Prostate gland (tissue), 2 donors: ENCODE data around the gene CMC4. TPM values are rescaled to one million over a fixed set of nuclear protein-coding genes. Genes with fewer than 3 reads are reported as not detected.

Experiments used
- DNase-seq: peaks from one replicate; pipeline ENCODE4 v3.0.0-alpha.2; 2019; ENCODE audit warnings: low spot score
- H3K27ac ChIP-seq, 2 donors: fragments of 200-600 bp; sonication (generic); 2 replicates each; pipeline ENCODE4 v1.5.1; 2017 to 2019
- H3K27me3 ChIP-seq: fragments of 200-600 bp; sonication (generic); replicated peaks from 2 replicates; pipeline ENCODE4 v1.5.1; 2019; ENCODE audit not compliant: insufficient read depth
- H3K36me3 ChIP-seq, 2 donors: fragments of 200-600 bp; sonication (generic); 1 replicate in 1 of 2; 2 replicates in 1 of 2; pipeline versions ENCODE4 v1.5.1 to v1.8.1; 2017 to 2019
- H3K4me1 ChIP-seq: fragments of 200-600 bp; sonication (generic); replicated peaks from 2 replicates; pipeline ENCODE4 v1.5.1; 2019
- H3K4me3 ChIP-seq, 2 donors: fragments of 200-600 bp; sonication (generic); 2 replicates each; pipeline ENCODE4 v1.5.1; 2017 to 2019
- H3K9me3 ChIP-seq: fragments of 200-600 bp; sonication (generic); 2 replicates; pipeline ENCODE4 v1.5.1; 2017
- POLR2A ChIP-seq: fragments of 450-650 bp; IDR thresholded peaks from one replicate; pipeline ENCODE4 v1.6.1; 2016; ENCODE audit warnings: antibody characterized with exemption, mild to moderate bottlenecking
- POLR2AphosphoS5 ChIP-seq: sonication (generic); formaldehyde crosslinking; IDR thresholded peaks from one replicate; pipeline ENCODE4 v1.6.1; 2017; ENCODE audit warnings: antibody characterized with exemption
- WGBS: methylation state at CpG from one replicate; pipeline ENCODE4 v1.1.5; 2018; 5-methylcytosine and 5-hydroxymethylcytosine counted together
- intact Hi-C: fragments of 100-400 bp; cut with DNase I; formaldehyde crosslinking; loops from one replicate; pipeline ENCODE4 v1.14.2; 2022
- total RNA-seq, 2 donors: library from RNA; depleted of rRNA; stranded (reverse); fragments of >200 nt; gene quantifications; one replicate each; pipeline ENCODE4 v1.1.0, GENCODE V29; 2016
- TF ChIP-seq, protein P1 (sequence below), 4 experiments: fragments of 200-600 bp in 2 of 4; fragments of 450-650 bp in 2 of 4; sonication (generic) in 2 of 4; IDR thresholded peaks; 1 replicate in 3 of 4; 2 replicates in 1 of 4; pipeline ENCODE4 v1.5.1; 2016 to 2019; ENCODE audit warnings: antibody characterized with exemption in 4 of 4, mild to moderate bottlenecking in 2 of 4, moderate library complexity in 2 of 4

Gene CMC4, protein sequence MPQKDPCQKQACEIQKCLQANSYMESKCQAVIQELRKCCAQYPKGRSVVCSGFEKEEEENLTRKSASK
- 10 to 100 TPM; 23.2 to 27.4 TPM for total RNA-seq

DNA sequence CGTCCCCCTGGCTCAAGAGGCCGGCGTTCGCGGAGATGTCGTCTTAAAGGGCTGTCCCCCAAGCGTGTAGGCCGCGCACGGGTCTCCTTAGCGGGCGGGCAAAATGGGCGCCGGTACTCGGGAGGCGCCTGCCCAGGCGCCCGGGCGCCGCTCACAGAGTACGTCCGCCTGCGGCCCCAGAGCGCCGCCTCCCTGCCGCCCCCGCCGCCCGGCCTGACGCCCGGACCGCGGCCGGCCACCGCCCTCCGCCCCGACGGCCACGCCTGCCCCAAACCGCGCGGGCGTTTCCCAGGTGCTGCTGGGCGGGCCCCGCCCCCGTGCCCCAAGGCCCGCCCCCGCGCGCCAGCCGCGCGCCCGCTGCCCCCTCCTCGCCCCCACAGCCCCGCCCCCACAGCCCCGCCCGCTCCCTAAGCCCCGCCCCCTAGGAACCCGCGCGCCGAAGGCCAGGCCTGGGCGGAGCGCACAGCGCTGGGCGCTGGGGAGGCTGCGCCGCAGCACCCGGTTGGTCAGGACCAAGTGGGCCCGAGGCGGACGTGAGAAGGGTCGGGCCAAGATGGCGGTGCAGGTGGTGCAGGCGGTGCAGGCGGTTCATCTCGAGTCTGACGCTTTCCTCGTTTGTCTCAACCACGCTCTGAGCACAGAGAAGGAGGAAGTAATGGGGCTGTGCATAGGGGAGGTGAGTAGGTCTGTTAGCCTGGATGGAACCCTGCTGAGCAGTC lies at the start of gene CMC4, which contains the start of the genes BRCC3 and MTCP1:
Gene CMC4, minus strand, starts transcription at position 162 of the 719 bp plus-strand sequence. CDS start 7,113 bp downstream, outside the sequence.
Gene BRCC3, plus strand, starts transcription at position 534 of the 719 bp plus-strand sequence. Its CDS starts 20 bp downstream, at position 554.
Gene MTCP1, minus strand, starts transcription at position 162 of the 719 bp plus-strand sequence. CDS start 5,126 bp downstream, outside the sequence.
- peak within 1 kb of the TSS; percentile 82 to 84 for H3K27ac ChIP-seq
- DNase-seq, result peak; percentile 73
- H3K4me3 ChIP-seq, result peak within 1 kb of the TSS; percentile 47 to 54
- under 1% methylated on average over 17 of the region's 81 CpGs for WGBS
- H3K27me3 ChIP-seq, result no peaks in the 10 kb centered on the region
- H3K36me3 ChIP-seq, result no peaks in the 10 kb centered on the region
- no peaks in the 10 kb centered on the region for H3K4me1 ChIP-seq
- peak; percentile 64 for TF ChIP-seq POLR2AphosphoS5
- TF ChIP-seq POLR2A, result peak; percentile 65
- TF ChIP-seq, protein P1, sequence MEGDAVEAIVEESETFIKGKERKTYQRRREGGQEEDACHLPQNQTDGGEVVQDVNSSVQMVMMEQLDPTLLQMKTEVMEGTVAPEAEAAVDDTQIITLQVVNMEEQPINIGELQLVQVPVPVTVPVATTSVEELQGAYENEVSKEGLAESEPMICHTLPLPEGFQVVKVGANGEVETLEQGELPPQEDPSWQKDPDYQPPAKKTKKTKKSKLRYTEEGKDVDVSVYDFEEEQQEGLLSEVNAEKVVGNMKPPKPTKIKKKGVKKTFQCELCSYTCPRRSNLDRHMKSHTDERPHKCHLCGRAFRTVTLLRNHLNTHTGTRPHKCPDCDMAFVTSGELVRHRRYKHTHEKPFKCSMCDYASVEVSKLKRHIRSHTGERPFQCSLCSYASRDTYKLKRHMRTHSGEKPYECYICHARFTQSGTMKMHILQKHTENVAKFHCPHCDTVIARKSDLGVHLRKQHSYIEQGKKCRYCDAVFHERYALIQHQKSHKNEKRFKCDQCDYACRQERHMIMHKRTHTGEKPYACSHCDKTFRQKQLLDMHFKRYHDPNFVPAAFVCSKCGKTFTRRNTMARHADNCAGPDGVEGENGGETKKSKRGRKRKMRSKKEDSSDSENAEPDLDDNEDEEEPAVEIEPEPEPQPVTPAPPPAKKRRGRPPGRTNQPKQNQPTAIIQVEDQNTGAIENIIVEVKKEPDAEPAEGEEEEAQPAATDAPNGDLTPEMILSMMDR (IDR thresholded peaks at IDR 0.05), result no peak
- no peaks in the 10 kb centered on the region for H3K9me3 ChIP-seq
- intact Hi-C loops, result loop anchor here (5.0 kb wide), 1 partner anchor 89 kb away; no protein-coding TSS in a partner anchor

DNA sequence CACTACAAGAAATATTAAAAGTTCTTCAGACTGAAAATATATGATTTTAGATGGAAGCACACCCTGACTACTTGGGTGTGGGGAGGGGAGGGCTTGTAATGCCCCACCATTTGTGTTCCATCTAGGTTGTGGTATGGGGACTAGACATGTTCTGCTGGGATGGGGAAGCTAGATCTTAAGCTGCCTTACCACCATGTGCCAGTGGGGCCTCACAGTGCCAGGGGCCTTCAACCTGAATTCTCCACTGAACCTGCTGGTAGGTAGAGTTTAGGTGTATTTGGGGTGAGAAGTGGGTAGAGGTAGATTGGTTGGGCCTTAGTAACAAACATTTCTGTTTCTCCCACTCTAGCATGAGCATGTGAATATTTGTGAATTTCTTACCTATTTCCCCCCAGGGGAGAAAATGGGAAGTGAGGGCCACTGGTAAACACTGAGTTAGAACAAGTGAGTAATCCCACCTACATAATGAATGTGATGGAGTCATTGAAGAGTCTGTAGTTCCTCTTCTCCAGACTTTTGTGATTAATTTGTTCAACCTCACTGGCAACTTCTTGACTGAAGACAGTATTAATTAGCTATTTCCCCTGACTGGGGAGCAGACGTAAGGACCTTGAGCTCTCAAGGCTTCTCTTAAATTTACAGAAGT lies 44.4 kb upstream of the CMC4 start:
- H3K36me3 ChIP-seq, result no peaks in the 10 kb centered on the region
- DNase-seq, result no peak
- no peak overlapping the region for H3K27ac ChIP-seq
- no peaks in the 10 kb centered on the region for H3K4me1 ChIP-seq
- no peak overlapping the region for H3K4me3 ChIP-seq
- H3K9me3 ChIP-seq, result no peaks in the 10 kb centered on the region
- H3K27me3 ChIP-seq, result no peaks in the 10 kb centered on the region
- TF ChIP-seq POLR2A (no peak), POLR2AphosphoS5 (no peak)
- TF ChIP-seq, protein P1 (IDR thresholded peaks at IDR 0.05), result no peak
- 100% methylated on average over 1 of the region's 1 CpG for WGBS
- intact Hi-C loops, result no loop called here

DNA sequence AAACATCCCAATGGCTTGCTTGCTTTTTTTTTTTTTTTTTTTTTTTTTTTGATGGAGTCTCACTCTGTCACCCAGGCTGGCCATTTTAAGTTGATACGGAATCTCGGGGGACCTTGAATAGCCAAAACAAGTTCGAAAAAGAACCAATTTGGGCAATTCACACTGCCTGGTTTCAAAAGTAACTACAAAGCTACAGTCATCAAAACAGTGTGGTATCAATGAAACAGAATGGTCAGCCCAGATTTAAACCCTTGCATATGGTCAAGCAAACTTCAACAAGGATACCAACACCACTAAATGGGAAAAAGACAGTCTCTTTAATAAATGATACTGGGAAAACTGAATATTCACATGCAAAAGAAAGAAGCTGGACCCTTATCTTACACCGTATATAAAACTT lies 42.2 kb upstream of the CMC4 start:
- TF ChIP-seq POLR2AphosphoS5 (no peak), POLR2A (no peak)
- TF ChIP-seq, protein P1 (IDR thresholded peaks at IDR 0.05), result no peak
- Histone ChIP-seq H3K4me3 (no peak overlapping the region), H3K27me3 (no peaks in the 10 kb centered on the region), H3K36me3 (no peaks in the 10 kb centered on the region), H3K27ac (no peak overlapping the region), H3K9me3 (no peaks in the 10 kb centered on the region), H3K4me1 (no peaks in the 10 kb centered on the region)
- 95% methylated on average over 4 of the region's 4 CpGs for WGBS
- DNase-seq, result no peak
- intact Hi-C loops, result no loop called here

DNA sequence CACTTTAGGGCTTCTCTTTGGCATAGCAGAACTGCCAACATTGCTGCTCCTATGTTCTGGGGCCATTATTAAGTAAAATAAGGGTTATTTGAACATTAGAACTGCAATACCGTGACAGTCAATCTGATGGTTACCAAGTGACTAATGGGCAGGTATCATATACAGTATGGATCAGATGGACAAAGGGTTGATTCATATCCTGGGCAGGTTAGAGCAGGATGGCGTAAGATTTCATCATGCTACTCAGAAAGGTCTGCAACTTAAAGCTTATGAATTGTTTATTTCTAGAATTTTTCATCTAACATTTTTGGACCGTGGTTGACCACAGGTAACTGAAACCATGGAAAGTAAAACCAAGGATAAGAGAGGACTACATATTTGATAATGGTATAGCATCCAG lies 41.2 kb upstream of the CMC4 start:
- 92% methylated on average over 3 of the region's 3 CpGs for WGBS
- no peak overlapping the region for H3K27ac ChIP-seq

More for the DNA sequence above, 41.2 kb upstream of the CMC4 start:
- Histone ChIP-seq H3K27me3 (no peaks in the 10 kb centered on the region), H3K4me3 (no peak overlapping the region), H3K36me3 (no peaks in the 10 kb centered on the region), H3K9me3 (no peaks in the 10 kb centered on the region), H3K4me1 (no peaks in the 10 kb centered on the region)
- intact Hi-C loops, result no loop called here
- DNase-seq, result no peak
- TF ChIP-seq POLR2AphosphoS5 (no peak), POLR2A (no peak)
- TF ChIP-seq, protein P1 (IDR thresholded peaks at IDR 0.05), result no peak
